WTC11 (cell line): ENCODE results near the gene WWOX. TPM values are rescaled to one million over a fixed set of nuclear protein-coding genes. Genes with fewer than 3 reads are reported as not detected.

Source experiments
- ATAC-seq: fragments of 200-7000 bp; cut with Tn5 transposase; 2 replicates; pipeline ENCODE4 v1.10.0; 2021; ENCODE audit warnings: mild to moderate bottlenecking, moderate library complexity
- CTCF ChIA-PET: fragments of 300-600 bp; sonication (Branson Sonifier 250); formaldehyde crosslinking; loops from one replicate; lab custom pipeline; 2021; ENCODE audit warnings: antibody characterized with exemption; lab: Charles Lee
- POLR2A ChIA-PET: fragments of 350-600 bp; sonication (Branson Sonifier 250); formaldehyde crosslinking; loops from one replicate; lab custom pipeline; 2021; ENCODE audit warnings: antibody characterized with exemption; lab: Charles Lee
- DNase-seq: peaks from one replicate; pipeline ENCODE4 v3.0.0; 2021; ENCODE audit warnings: low spot score
- H3K27ac Mint-ChIP-seq: 2 replicates; pipeline ENCODE4 v1.8.0; 2021; ENCODE audit warnings: mixed read lengths
- H3K27me3 Mint-ChIP-seq: 2 replicates; pipeline ENCODE4 v1.8.0; 2021; ENCODE audit warnings: low read depth, mild to moderate bottlenecking, moderate library complexity, mixed read lengths
- H3K36me3 Mint-ChIP-seq: 2 replicates; pipeline ENCODE4 v1.8.0; 2021; ENCODE audit warnings: mixed read lengths
- H3K4me1 Mint-ChIP-seq: 2 replicates; pipeline ENCODE4 v1.8.0; 2022; ENCODE audit warnings: mixed read lengths
- H3K4me3 Mint-ChIP-seq: 2 replicates; pipeline ENCODE4 v1.8.0; 2021; ENCODE audit warnings: mild to moderate bottlenecking, moderate library complexity, mixed read lengths
- H3K9me3 Mint-ChIP-seq: 2 replicates; pipeline ENCODE4 v1.8.0; 2021; ENCODE audit warnings: mixed read lengths
- ARID4B ChIP-seq: sonication (generic); formaldehyde crosslinking; IDR thresholded peaks from 2 replicates; pipeline ENCODE4 v1.8.0; 2023; ENCODE audit warnings: missing genetic modification reagents, mild to moderate bottlenecking, borderline replicate concordance
- ATF1 ChIP-seq: sonication (generic); formaldehyde crosslinking; IDR thresholded peaks from 2 replicates; pipeline ENCODE4 v1.8.1; 2023; ENCODE audit warnings: mild to moderate bottlenecking, moderate library complexity, missing genetic modification reagents
- ATF3 ChIP-seq: sonication (generic); formaldehyde crosslinking; conservative IDR thresholded peaks from 2 replicates; pipeline ENCODE4 v1.8.1; 2022; ENCODE audit warnings: mild to moderate bottlenecking, missing genetic modification reagents
- E2F1 ChIP-seq: sonication (generic); formaldehyde crosslinking; IDR thresholded peaks from 2 replicates; pipeline ENCODE4 v1.8.0; 2022; ENCODE audit warnings: mild to moderate bottlenecking, missing genetic modification reagents
- EMX1 ChIP-seq: fragments of 250-450 bp; sonication (Bioruptor Pico); IDR thresholded peaks from 2 replicates; pipeline ENCODE4 v1.8.0; 2021; ENCODE audit warnings: mild to moderate bottlenecking
- ERG ChIP-seq: fragments of 250-450 bp; sonication (Bioruptor Pico); IDR thresholded peaks from 2 replicates; pipeline ENCODE4 v1.8.0; 2021; ENCODE audit warnings: mild to moderate bottlenecking
- ETV6 ChIP-seq: sonication (generic); formaldehyde crosslinking; IDR thresholded peaks from 2 replicates; pipeline ENCODE4 v1.8.1; 2022; ENCODE audit warnings: mild to moderate bottlenecking, missing genetic modification reagents
- FOXK1 ChIP-seq: sonication (generic); formaldehyde crosslinking; IDR thresholded peaks from 2 replicates; pipeline ENCODE4 v1.8.0; 2022; ENCODE audit warnings: mild to moderate bottlenecking, moderate library complexity, missing genetic modification reagents
- GRHL2 ChIP-seq: fragments of 250-450 bp; sonication (Bioruptor Pico); IDR thresholded peaks from 2 replicates; pipeline ENCODE4 v1.8.0; 2022; ENCODE audit warnings: mild to moderate bottlenecking, moderate library complexity; ENCODE audit not compliant: insufficient replicate concordance, severe bottlenecking
- GTF2I ChIP-seq: fragments of 250-450 bp; sonication (Bioruptor Pico); conservative IDR thresholded peaks from 2 replicates; pipeline ENCODE4 v1.4.0; 2021; ENCODE audit warnings: mild to moderate bottlenecking
- JAZF1 ChIP-seq: fragments of 250-450 bp; sonication (Bioruptor Pico); IDR thresholded peaks from 2 replicates; pipeline ENCODE4 v1.9.0; 2021; ENCODE audit warnings: moderate library complexity, mild to moderate bottlenecking, inconsistent platforms
- JUN ChIP-seq: sonication (generic); formaldehyde crosslinking; IDR thresholded peaks from 2 replicates; pipeline ENCODE4 v1.8.0; 2023; ENCODE audit warnings: mild to moderate bottlenecking, missing genetic modification reagents
- KAT7 ChIP-seq: sonication (generic); formaldehyde crosslinking; IDR thresholded peaks from 2 replicates; pipeline ENCODE4 v1.8.1; 2023; ENCODE audit warnings: missing genetic modification reagents, mild to moderate bottlenecking, borderline replicate concordance
- MLX ChIP-seq: sonication (generic); formaldehyde crosslinking; IDR thresholded peaks from 2 replicates; pipeline ENCODE4 v1.8.1; 2023; ENCODE audit warnings: mild to moderate bottlenecking, missing genetic modification reagents, moderate library complexity
- NFATC4 ChIP-seq: fragments of 250-450 bp; sonication (Bioruptor Pico); IDR thresholded peaks from 2 replicates; pipeline ENCODE4 v1.9.0; 2021; ENCODE audit warnings: mild to moderate bottlenecking
- NR3C1 ChIP-seq: sonication (generic); formaldehyde crosslinking; conservative IDR thresholded peaks from 2 replicates; pipeline ENCODE4 v1.8.1; 2023; ENCODE audit warnings: low read depth, mild to moderate bottlenecking, missing genetic modification reagents
- RELA ChIP-seq: sonication (generic); formaldehyde crosslinking; IDR thresholded peaks from 2 replicates; pipeline ENCODE4 v1.8.1; 2022; ENCODE audit warnings: missing genetic modification reagents, mild to moderate bottlenecking, borderline replicate concordance
- SMAD3 ChIP-seq: sonication (generic); formaldehyde crosslinking; IDR thresholded peaks from 2 replicates; pipeline ENCODE4 v1.8.0; 2022; ENCODE audit warnings: missing genetic modification reagents, mild to moderate bottlenecking, borderline replicate concordance
- SOX15 ChIP-seq: fragments of 250-450 bp; sonication (Bioruptor Pico); IDR thresholded peaks from 2 replicates; pipeline ENCODE4 v1.9.0; 2021; ENCODE audit warnings: mild to moderate bottlenecking
- TEAD4 ChIP-seq: sonication (generic); formaldehyde crosslinking; IDR thresholded peaks from 2 replicates; pipeline ENCODE4 v1.8.0; 2022; ENCODE audit warnings: mild to moderate bottlenecking, missing genetic modification reagents
- TP53 ChIP-seq: sonication (generic); formaldehyde crosslinking; IDR thresholded peaks from 2 replicates; pipeline ENCODE4 v1.8.1; 2023; ENCODE audit warnings: mild to moderate bottlenecking, missing genetic modification reagents
- ZBTB21 ChIP-seq: sonication (generic); formaldehyde crosslinking; IDR thresholded peaks from 2 replicates; pipeline ENCODE4 v1.8.1; 2023; ENCODE audit warnings: mild to moderate bottlenecking, missing genetic modification reagents, borderline replicate concordance
- ZNF219 ChIP-seq: sonication (generic); formaldehyde crosslinking; IDR thresholded peaks from 2 replicates; pipeline ENCODE4 v1.8.0; 2023; ENCODE audit warnings: missing genetic modification reagents, mild to moderate bottlenecking, borderline replicate concordance
- ZNF423 ChIP-seq: fragments of 250-450 bp; sonication (Bioruptor Pico); IDR thresholded peaks from 2 replicates; pipeline ENCODE4 v2.1.2; 2022; ENCODE audit warnings: mild to moderate bottlenecking, moderate library complexity
- total RNA-seq: library from RNA; stranded (reverse); gene quantifications from 3 replicates; pipeline ENCODE4 v1.2.3, GENCODE V29; 2021
- TF ChIP-seq, protein P1 (sequence below): sonication (generic); formaldehyde crosslinking; IDR thresholded peaks from 2 replicates; pipeline ENCODE4 v1.8.1; 2023; ENCODE audit warnings: mild to moderate bottlenecking, moderate library complexity, missing genetic modification reagents
- TF ChIP-seq, protein P2 (sequence below): fragments of 250-450 bp; sonication (Bioruptor Pico); IDR thresholded peaks from 2 replicates; pipeline ENCODE4 v2.1.2; 2022; ENCODE audit warnings: mild to moderate bottlenecking, moderate library complexity

Gene WWOX
- total RNA-seq, 1 experiment from 2014 or later = 15.7 TPM

DNA sequence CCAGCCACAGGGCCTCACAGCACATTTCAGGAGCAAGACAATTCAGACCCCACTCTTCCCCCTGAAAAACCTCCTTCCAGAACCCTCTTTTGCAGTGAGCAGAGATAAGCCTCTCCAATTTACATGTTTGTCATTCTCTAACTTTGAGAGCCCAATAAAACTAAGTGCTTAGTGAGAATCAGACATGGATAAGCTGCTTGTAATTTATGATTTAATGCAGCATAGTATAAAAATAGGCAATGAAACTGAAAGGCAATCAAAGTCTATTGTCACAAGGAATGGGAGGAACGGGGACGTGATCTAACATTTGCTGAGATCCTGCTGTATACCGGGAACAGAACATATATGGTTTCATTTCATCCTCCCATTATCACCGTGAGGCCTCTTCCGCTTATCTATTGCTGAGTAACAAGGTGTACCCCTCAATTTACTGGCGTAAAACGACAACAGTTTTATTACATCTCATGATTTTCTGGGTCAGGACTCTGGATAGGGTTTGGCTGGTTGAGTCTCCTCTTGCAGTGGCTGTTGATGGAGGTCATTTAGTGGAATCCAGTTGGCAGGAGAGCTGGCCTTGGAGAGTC is 903.7 kb downstream of the WWOX start (continued):
- TF ChIP-seq E2F1 = no peak
- no peak for TF ChIP-seq TEAD4 (CRISPR knock-in tag)
- TF ChIP-seq EMX1 = no peak
- TF ChIP-seq JAZF1 (CRISPR knock-in tag) = no peak
- no peak for TF ChIP-seq ZNF423 (CRISPR knock-in tag)
- TF ChIP-seq RELA = no peak

DNA sequence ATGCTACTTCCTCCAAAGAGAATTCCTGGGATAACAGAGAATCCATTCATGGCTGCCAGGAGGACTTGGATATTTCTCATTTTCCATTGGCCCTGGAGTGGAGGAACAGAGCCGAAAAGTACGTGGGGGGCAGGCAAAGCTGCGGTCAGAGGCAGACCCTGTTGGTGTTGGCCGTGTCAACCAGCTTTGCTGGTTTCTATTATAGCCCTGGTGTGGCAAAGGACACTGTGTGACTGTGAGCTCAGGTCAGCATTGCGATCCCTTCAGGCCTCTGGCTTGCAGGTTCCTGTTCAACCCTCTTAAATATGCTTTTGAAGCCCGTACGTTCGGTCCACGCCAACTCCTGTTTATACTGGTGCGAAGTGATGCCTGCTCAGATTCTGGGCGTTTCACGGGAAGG is 904.9 kb downstream of the WWOX start:
- no peak overlapping the region for H3K4me3 Mint-ChIP-seq
- ATAC-seq = no peak
- peaks cover 13% of the 10 kb centered on the region for H3K4me1 Mint-ChIP-seq
- H3K36me3 Mint-ChIP-seq = no peaks in the 10 kb centered on the region
- CTCF ChIA-PET = no interaction called here
- H3K27ac Mint-ChIP-seq = no peak overlapping the region
- DNase-seq = no peak
- POLR2A ChIA-PET = no interaction called here
- H3K27me3 Mint-ChIP-seq = peaks cover 20% of the 10 kb centered on the region
- TF ChIP-seq JUN (CRISPR knock-in tag) (no peak), EMX1 (no peak), SMAD3 (no peak), NFATC4 (CRISPR knock-in tag) (no peak), FOXK1 (CRISPR knock-in tag) (no peak), GRHL2 (no peak), ETV6 (CRISPR knock-in tag) (no peak), MLX (no peak), NR3C1 (CRISPR knock-in tag) (no peak), ZBTB21 (no peak), ERG (CRISPR knock-in tag) (no peak), ATF1 (CRISPR knock-in tag) (no peak), ATF3 (CRISPR knock-in tag) (no peak), SOX15 (CRISPR knock-in tag) (no peak), GTF2I (CRISPR knock-in tag) (no peak), TP53 (CRISPR knock-in tag) (no peak)
- TF ChIP-seq, protein P1, sequence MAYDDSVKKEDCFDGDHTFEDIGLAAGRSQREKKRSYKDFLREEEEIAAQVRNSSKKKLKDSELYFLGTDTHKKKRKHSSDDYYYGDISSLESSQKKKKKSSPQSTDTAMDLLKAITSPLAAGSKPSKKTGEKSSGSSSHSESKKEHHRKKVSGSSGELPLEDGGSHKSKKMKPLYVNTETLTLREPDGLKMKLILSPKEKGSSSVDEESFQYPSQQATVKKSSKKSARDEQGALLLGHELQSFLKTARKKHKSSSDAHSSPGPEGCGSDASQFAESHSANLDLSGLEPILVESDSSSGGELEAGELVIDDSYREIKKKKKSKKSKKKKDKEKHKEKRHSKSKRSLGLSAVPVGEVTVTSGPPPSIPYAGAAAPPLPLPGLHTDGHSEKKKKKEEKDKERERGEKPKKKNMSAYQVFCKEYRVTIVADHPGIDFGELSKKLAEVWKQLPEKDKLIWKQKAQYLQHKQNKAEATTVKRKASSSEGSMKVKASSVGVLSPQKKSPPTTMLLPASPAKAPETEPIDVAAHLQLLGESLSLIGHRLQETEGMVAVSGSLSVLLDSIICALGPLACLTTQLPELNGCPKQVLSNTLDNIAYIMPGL (CRISPR knock-in tag) = no peak
- H3K9me3 Mint-ChIP-seq = peaks cover 4% of the 10 kb centered on the region; the same call in 1 of the 2 replicates

DNA sequence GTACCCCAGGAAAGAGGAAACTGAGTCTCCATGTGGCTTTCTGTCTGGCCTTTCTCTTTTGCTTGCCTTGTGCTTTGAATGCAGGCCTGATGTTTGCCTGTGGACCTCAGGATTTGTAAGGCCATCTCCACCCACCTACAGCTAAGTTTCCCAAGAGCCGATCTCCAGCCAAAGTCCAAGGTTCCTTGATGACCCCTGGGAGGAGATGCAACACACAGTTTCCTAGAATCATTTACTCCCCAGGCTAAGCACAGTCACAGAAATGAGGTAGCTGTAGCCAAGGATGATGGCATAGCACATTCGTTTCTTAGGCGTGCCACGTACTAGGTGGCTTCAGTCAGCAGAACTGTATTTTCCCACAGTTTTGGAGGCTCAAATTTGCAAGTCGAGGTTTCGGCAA is 905.6 kb downstream of the WWOX start:
- Mint-ChIP-seq H3K36me3 (no peaks in the 10 kb centered on the region), H3K4me1 (peaks cover 13% of the 10 kb centered on the region), H3K27ac (no peak overlapping the region), H3K27me3 (peaks cover 18% of the 10 kb centered on the region), H3K9me3 (peaks cover 3% of the 10 kb centered on the region; the same call in 1 of the 2 replicates), H3K4me3 (no peak overlapping the region)
- CTCF ChIA-PET = no interaction called here
- POLR2A ChIA-PET = interaction anchor here (0.5 kb wide), 1 partner anchor 575 kb away, joined by 3 read pairs; no protein-coding TSS in a partner anchor
- no peak for ATAC-seq
- no peak for DNase-seq
- TF ChIP-seq KAT7 (no peak), ZNF219 (CRISPR knock-in tag) (no peak), RELA (no peak), ARID4B (no peak)
- TF ChIP-seq, protein P2, sequence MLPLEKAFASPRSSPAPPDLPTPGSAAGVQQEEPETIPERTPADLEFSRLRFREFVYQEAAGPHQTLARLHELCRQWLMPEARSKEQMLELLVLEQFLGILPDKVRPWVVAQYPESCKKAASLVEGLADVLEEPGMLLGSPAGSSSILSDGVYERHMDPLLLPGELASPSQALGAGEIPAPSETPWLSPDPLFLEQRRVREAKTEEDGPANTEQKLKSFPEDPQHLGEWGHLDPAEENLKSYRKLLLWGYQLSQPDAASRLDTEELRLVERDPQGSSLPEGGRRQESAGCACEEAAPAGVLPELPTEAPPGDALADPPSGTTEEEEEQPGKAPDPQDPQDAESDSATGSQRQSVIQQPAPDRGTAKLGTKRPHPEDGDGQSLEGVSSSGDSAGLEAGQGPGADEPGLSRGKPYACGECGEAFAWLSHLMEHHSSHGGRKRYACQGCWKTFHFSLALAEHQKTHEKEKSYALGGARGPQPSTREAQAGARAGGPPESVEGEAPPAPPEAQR = no peak
